HG03159 (cell line): Measurements from ENCODE around the gene SBF2.

Experiments used
- ATAC-seq: cut with Tn5 transposase; IDR thresholded peaks from one replicate; pipeline ENCODE4 v1.9.1; 2021; ENCODE audit warnings: mild to moderate bottlenecking, moderate library complexity; ENCODE audit not compliant: unreplicated experiment

SBF2 gene

GRCh38 chr11:9861860-9862725, 431.9 kb downstream of the SBF2 start:
- peak; percentile 79 for ATAC-seq

- no peak for ATAC-seq
These were observed 434.3 kb downstream of the SBF2 start for GRCh38 chr11:9859554-9860305.

- no peak for ATAC-seq
These were observed 435.2 kb downstream of the SBF2 start for GRCh38 chr11:9858822-9859221.

GRCh38 chr11:9858218-9858617, 435.8 kb downstream of the SBF2 start:
- ATAC-seq = no peak

- no peak for ATAC-seq
These were observed 438.3 kb downstream of the SBF2 start for GRCh38 chr11:9855579-9856287.

GRCh38 chr11:9853929-9854552, 440.0 kb downstream of the SBF2 start:
- no peak for ATAC-seq

GRCh38 chr11:9852465-9852864, 441.6 kb downstream of the SBF2 start:
- no peak for ATAC-seq

- no peak for ATAC-seq
These were observed 442.7 kb downstream of the SBF2 start for GRCh38 chr11:9851366-9851765.

- ATAC-seq = no peak
These were observed 443.7 kb downstream of the SBF2 start for GRCh38 chr11:9850224-9850895.

GRCh38 chr11:9849389-9849788, 444.6 kb downstream of the SBF2 start:
- ATAC-seq = no peak

GRCh38 chr11:9847636-9848035, 446.4 kb downstream of the SBF2 start:
- no peak for ATAC-seq

GRCh38 chr11:9842923-9843322, 451.1 kb downstream of the SBF2 start:
- ATAC-seq = no peak

GRCh38 chr11:9840460-9841004, 453.5 kb downstream of the SBF2 start:
- no peak for ATAC-seq

GRCh38 chr11:9839550-9839949, 454.5 kb downstream of the SBF2 start:
- no peak for ATAC-seq

- peak; percentile 72 for ATAC-seq
These were observed 455.1 kb downstream of the SBF2 start for GRCh38 chr11:9838961-9839360.

- ATAC-seq = no peak
These were observed 455.8 kb downstream of the SBF2 start for GRCh38 chr11:9838229-9838628.

GRCh38 chr11:9834291-9834690, 459.7 kb downstream of the SBF2 start:
- ATAC-seq = no peak

- ATAC-seq = no peak
These were observed 462.9 kb downstream of the SBF2 start for GRCh38 chr11:9831122-9831521.

- ATAC-seq = no peak
These were observed 466.3 kb downstream of the SBF2 start for GRCh38 chr11:9827708-9828107.

GRCh38 chr11:9826390-9826789, 467.6 kb downstream of the SBF2 start:
- no peak for ATAC-seq
